Nephron (organoid): ENCODE data around the gene ANKRD34B.

Experiments used
- H3K27ac Mint-ChIP-seq, 3 experiments: 2 replicates each; pipeline ENCODE4 v1.8.0; 2020; ENCODE audit warnings: mixed read lengths in 3 of 3, mild to moderate bottlenecking in 2 of 3, moderate library complexity in 1 of 3
- H3K27me3 Mint-ChIP-seq: 2 replicates; pipeline ENCODE4 v1.8.0; 2021; ENCODE audit warnings: low read depth, mild to moderate bottlenecking, moderate library complexity, mixed read lengths
- H3K36me3 Mint-ChIP-seq: 2 replicates; pipeline ENCODE4 v1.8.0; 2020; ENCODE audit warnings: low read depth, mixed read lengths
- H3K4me1 Mint-ChIP-seq: 2 replicates; pipeline ENCODE4 v1.8.0; 2020; ENCODE audit warnings: mixed read lengths
- H3K4me3 Mint-ChIP-seq, 3 experiments: 2 replicates each; pipeline ENCODE4 v1.8.0; 2020; ENCODE audit warnings: mild to moderate bottlenecking in 3 of 3, mixed read lengths in 3 of 3, moderate library complexity in 2 of 3
- H3K9me3 Mint-ChIP-seq: 2 replicates; pipeline ENCODE4 v1.8.0; 2020; ENCODE audit warnings: mixed read lengths
- TF ChIP-seq, protein P1 (sequence below), 3 experiments: fragments of 200-600 bp; sonication (generic); IDR thresholded peaks; one replicate each; pipeline ENCODE4 v1.5.0; 2021; ENCODE audit warnings: antibody characterized with exemption in 3 of 3; ENCODE audit not compliant: unreplicated experiment in 3 of 3

Gene ANKRD34B

DNA sequence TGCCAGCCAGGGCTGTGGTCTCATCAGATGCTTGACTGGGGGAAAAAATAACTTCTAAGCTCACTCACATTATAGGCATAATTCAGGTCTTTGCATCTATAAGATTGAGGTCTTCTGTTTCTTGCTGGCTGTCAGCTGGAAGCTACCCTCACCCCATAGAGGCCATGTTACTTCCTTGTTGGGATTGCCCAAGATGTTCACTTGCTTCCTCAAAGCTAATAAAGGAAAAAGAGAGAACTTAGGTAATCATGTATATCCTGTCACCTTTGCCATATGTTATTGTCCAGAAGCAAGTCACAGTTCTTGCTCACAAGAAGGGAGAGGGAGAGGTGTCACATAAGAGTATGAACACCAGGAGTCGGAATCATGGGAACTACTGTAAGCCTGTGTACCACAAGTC, 38.7 kb upstream of the ANKRD34B start:
- no peak overlapping the region for H3K27ac Mint-ChIP-seq
- no peaks in the 10 kb centered on the region for H3K4me1 Mint-ChIP-seq
- H3K4me3 Mint-ChIP-seq: no peak overlapping the region
- H3K36me3 Mint-ChIP-seq: no peaks in the 10 kb centered on the region
- H3K9me3 Mint-ChIP-seq: peaks cover 5% of the 10 kb centered on the region
- TF ChIP-seq, protein P1, sequence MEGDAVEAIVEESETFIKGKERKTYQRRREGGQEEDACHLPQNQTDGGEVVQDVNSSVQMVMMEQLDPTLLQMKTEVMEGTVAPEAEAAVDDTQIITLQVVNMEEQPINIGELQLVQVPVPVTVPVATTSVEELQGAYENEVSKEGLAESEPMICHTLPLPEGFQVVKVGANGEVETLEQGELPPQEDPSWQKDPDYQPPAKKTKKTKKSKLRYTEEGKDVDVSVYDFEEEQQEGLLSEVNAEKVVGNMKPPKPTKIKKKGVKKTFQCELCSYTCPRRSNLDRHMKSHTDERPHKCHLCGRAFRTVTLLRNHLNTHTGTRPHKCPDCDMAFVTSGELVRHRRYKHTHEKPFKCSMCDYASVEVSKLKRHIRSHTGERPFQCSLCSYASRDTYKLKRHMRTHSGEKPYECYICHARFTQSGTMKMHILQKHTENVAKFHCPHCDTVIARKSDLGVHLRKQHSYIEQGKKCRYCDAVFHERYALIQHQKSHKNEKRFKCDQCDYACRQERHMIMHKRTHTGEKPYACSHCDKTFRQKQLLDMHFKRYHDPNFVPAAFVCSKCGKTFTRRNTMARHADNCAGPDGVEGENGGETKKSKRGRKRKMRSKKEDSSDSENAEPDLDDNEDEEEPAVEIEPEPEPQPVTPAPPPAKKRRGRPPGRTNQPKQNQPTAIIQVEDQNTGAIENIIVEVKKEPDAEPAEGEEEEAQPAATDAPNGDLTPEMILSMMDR (IDR thresholded peaks at IDR 0.05; ENCODE audit: unreplicated experiment in 3 of 3): no peak
- no peaks in the 10 kb centered on the region for H3K27me3 Mint-ChIP-seq

DNA sequence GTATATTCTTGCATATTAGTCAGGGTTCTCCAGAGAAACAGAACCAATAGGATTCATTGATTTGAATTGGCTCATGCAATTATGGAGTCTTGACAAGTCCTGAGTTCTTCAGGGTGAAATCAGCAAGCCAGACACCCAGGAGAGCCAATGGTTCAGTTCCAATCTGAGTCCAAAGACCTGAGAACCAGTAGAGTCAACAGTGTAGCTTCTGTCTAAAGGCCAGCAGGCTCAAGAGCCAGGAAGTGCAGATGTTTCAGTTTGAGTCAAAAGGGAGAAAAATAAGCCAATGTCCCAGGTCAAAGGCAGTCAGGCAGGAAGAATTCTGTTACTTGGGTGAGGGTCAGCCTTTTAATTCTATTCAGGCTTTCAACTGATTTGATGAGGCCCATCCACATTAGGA, 37.8 kb upstream of the ANKRD34B start:
- no peaks in the 10 kb centered on the region for H3K27me3 Mint-ChIP-seq
- H3K9me3 Mint-ChIP-seq: peaks cover 5% of the 10 kb centered on the region
- TF ChIP-seq, protein P1 (IDR thresholded peaks at IDR 0.05; ENCODE audit: unreplicated experiment in 3 of 3): no peak
- no peaks in the 10 kb centered on the region for H3K36me3 Mint-ChIP-seq
- H3K4me3 Mint-ChIP-seq: no peak overlapping the region
- no peak overlapping the region for H3K27ac Mint-ChIP-seq
- no peaks in the 10 kb centered on the region for H3K4me1 Mint-ChIP-seq

DNA sequence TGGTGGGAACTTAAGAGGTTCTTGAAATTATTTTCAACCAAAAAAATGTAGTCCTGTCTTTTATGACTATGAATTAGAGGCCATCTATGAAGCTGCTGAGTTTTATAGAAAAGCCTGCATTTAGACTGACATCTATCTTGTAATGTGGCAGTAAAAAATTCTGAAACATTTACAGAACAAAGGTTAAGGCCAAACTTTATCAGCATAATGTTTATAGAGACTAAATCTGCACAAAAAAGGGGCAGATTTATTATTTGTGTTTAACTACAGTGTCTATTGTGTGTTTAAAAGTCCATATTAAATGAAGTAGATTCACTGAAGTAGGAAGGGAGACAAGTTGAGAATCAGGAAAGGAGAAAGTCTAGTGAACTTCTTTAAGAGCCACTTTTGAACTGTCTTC, 37.3 kb upstream of the ANKRD34B start:
- H3K27me3 Mint-ChIP-seq: no peaks in the 10 kb centered on the region
- H3K36me3 Mint-ChIP-seq: no peaks in the 10 kb centered on the region
- no peaks in the 10 kb centered on the region for H3K4me1 Mint-ChIP-seq
- no peak overlapping the region for H3K27ac Mint-ChIP-seq
- no peak overlapping the region for H3K4me3 Mint-ChIP-seq
- TF ChIP-seq, protein P1 (IDR thresholded peaks at IDR 0.05; ENCODE audit: unreplicated experiment in 3 of 3): no peak
- H3K9me3 Mint-ChIP-seq: peaks cover 5% of the 10 kb centered on the region

DNA sequence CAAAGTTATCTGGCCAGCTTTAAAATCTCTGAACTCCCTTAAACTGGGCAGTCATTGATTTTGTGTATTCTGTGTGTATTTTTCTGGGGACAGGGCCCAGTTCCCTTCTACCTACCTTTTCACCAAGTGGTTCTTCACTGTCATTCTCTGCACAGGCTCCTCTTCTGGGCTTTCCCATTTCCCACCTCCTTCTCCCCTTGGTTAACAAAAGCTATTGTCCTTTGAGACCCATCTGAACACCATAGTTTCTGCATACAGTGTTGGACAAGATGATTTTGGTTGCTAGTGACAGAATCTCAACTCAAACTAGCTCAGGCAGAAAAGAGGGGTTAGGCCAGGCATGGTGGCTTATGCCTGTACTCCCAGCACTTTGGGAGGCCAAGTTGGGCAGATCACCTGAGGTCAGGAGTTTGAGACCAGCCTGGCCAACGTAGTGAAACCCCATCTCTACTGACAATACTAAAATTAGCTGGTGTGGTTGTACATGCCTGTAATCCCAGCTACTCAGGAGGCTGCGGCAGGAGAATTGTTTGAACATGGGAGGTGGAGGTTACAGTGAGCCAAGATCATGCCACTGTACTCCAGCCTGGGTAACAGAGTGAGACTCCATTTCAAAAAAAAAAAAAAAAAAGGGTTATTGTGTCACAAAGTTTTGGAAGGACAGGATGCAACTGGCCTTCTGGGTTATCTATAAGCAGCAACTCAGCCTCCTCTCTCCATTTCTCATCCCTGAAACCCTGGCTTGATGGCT, 31.0 kb upstream of the ANKRD34B start:
- TF ChIP-seq, protein P1 (IDR thresholded peaks at IDR 0.05; ENCODE audit: unreplicated experiment in 3 of 3): no peak

DNA sequence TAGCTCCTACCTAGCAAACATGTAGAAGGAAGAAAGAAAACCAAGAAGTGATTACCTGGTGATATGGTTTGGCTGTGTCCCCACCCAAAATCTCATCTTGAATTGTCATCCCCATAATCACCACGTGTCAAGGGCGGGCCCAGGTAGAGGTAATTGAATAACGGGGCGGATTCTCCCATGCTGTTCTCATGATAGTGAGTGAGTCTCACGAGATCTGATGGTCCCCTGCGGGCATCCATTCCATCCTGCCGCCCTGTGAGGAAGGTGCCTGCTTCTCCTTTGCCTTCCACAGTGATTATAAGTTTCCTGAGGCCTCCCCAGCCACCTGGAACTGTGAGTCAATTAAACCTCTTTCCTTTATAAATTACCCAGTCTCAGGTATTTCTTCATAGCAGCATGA, 27.4 kb upstream of the ANKRD34B start:
- TF ChIP-seq, protein P1 (IDR thresholded peaks at IDR 0.05; ENCODE audit: unreplicated experiment in 3 of 3): no peak
- Mint-ChIP-seq H3K27me3 (peaks cover 4% of the 10 kb centered on the region), H3K4me3 (no peak overlapping the region)

More for the DNA sequence above, 31.0 kb upstream of the ANKRD34B start:
- peaks cover 4% of the 10 kb centered on the region for H3K27me3 Mint-ChIP-seq
- no peaks in the 10 kb centered on the region for H3K36me3 Mint-ChIP-seq
- H3K27ac Mint-ChIP-seq: no peak overlapping the region
- no peaks in the 10 kb centered on the region for H3K9me3 Mint-ChIP-seq
- no peaks in the 10 kb centered on the region for H3K4me1 Mint-ChIP-seq
- no peak overlapping the region for H3K4me3 Mint-ChIP-seq

DNA sequence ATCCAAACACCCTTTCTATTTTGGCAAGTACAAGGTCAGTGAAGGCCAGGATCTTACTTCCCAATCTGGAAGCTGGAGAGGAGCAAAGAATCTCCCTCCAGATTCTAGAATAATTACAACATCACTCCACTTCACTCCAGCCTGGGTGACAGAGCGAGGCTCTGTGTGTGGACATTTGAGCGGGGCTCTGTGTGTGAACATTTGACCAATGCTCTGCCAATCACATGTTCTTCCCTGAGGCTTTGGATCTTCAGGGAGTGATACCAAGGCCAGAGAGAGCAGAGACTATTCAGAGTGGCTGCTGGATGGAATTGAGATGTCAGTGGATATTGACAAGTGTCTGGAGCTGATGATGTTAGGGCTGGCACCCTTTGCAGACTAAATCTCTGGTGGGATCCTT, 24.7 kb upstream of the ANKRD34B start:
- Mint-ChIP-seq H3K27me3 (peaks cover 4% of the 10 kb centered on the region), H3K9me3 (no peaks in the 10 kb centered on the region), H3K4me1 (no peaks in the 10 kb centered on the region), H3K4me3 (no peak overlapping the region), H3K27ac (no peak overlapping the region), H3K36me3 (no peaks in the 10 kb centered on the region)
- TF ChIP-seq, protein P1 (IDR thresholded peaks at IDR 0.05; ENCODE audit: unreplicated experiment in 3 of 3): no peak

More for the DNA sequence above, 27.4 kb upstream of the ANKRD34B start:
- H3K27ac Mint-ChIP-seq: no peak overlapping the region
- no peaks in the 10 kb centered on the region for H3K4me1 Mint-ChIP-seq
- no peaks in the 10 kb centered on the region for H3K36me3 Mint-ChIP-seq
- H3K9me3 Mint-ChIP-seq: no peaks in the 10 kb centered on the region
